Ecto neural progenitor cell (in vitro differentiated cells): Measurements from ENCODE around the gene NAA15.
"Not testable (repeated sequence)": the region's sequence is repeated elsewhere in the genome, so short reads cannot be mapped to it uniquely, and the experiment has no call there.

Source experiments
- DNase-seq: peaks from one replicate; pipeline ENCODE4 v3.0.0-alpha.2; 2018; ENCODE audit warnings: low spot score

Gene NAA15

GRCh38 chr4:139367421-139368090 lies 66.3 kb downstream of the NAA15 start:
- no peak for DNase-seq

- DNase-seq: no peak
Observed at GRCh38 chr4:139368998-139369397, 67.7 kb downstream of the NAA15 start.

GRCh38 chr4:139374251-139374650 lies 72.9 kb downstream of the NAA15 start:
- DNase-seq: no peak

GRCh38 chr4:139386421-139386820 lies 85.1 kb downstream of the NAA15 start:
- DNase-seq: no peak

GRCh38 chr4:139389102-139389501 lies 87.8 kb downstream of the NAA15 start:
- no peak for DNase-seq

- no peak for DNase-seq
Observed at GRCh38 chr4:139389991-139390390, 88.7 kb downstream of the NAA15 start.

GRCh38 chr4:139391731-139392130 lies 90.4 kb downstream of the NAA15 start:
- no peak for DNase-seq

- DNase-seq: no peak
Observed at GRCh38 chr4:139392797-139393196, 91.5 kb downstream of the NAA15 start.

- no peak for DNase-seq
Observed at GRCh38 chr4:139401368-139401767, 100.1 kb downstream of the NAA15 start.

- no peak for DNase-seq
Observed at GRCh38 chr4:139402436-139402835, 101.1 kb downstream of the NAA15 start.

- DNase-seq: no peak
Observed at GRCh38 chr4:139403462-139403861, 102.2 kb downstream of the NAA15 start.

- DNase-seq: no peak
Observed at GRCh38 chr4:139410312-139410711, 109.0 kb downstream of the NAA15 start.

- DNase-seq: not testable (repeated sequence)
Observed at GRCh38 chr4:139414671-139415210, 113.4 kb downstream of the NAA15 start.

- no peak for DNase-seq
Observed at GRCh38 chr4:139416073-139416673, 114.9 kb downstream of the NAA15 start.

- DNase-seq: no peak
Observed at GRCh38 chr4:139419388-139419914, 118.1 kb downstream of the NAA15 start.

- no peak for DNase-seq
Observed at GRCh38 chr4:139420652-139421051, 119.3 kb downstream of the NAA15 start.

- DNase-seq: no peak
Observed at GRCh38 chr4:139436122-139436521, 134.8 kb downstream of the NAA15 start.

- DNase-seq: no peak
Observed at GRCh38 chr4:139438141-139438540, 136.8 kb downstream of the NAA15 start.

GRCh38 chr4:139441029-139441428 lies 139.7 kb downstream of the NAA15 start:
- no peak for DNase-seq

GRCh38 chr4:139443661-139444060 lies 142.4 kb downstream of the NAA15 start:
- DNase-seq: no peak

GRCh38 chr4:139444881-139445280 lies 143.6 kb downstream of the NAA15 start:
- DNase-seq: not testable (repeated sequence)

GRCh38 chr4:139447078-139447477 lies 145.8 kb downstream of the NAA15 start:
- not testable (repeated sequence) for DNase-seq

- DNase-seq: no peak
Observed at GRCh38 chr4:139450586-139450985, 149.3 kb downstream of the NAA15 start.
